Measurements from ENCODE around the gene ITLN1. TPM values are rescaled to one million over a fixed set of nuclear protein-coding genes. Genes with fewer than 3 reads are reported as not detected.

ITLN1 gene
- total RNA-seq, 2 donors from 2014 or later, result not detected

DNA sequence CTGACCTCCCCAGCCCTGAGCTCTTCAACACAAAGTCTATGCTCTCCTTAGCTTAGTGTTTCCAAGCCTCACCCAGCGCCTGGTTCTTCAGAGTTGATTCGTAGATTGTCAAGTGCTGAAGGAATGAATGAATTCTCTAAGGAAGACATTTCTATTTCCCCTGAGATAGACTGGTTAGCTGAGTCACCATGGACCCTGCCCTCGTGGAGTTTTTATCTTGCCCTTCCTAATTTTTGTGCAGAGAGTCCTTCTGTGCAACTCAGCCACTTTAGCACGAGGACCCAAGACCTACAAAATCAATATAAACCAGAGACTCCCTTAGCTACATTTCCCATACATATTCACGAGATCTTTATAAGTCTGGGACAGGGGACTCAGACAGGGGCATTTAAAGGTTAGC lies 19.6 kb downstream of the ITLN1 start:
- H3K9me3 Mint-ChIP-seq, result no peaks in the 10 kb centered on the region
- ATAC-seq, result no peak
- no peak overlapping the region for H3K27ac Mint-ChIP-seq
- no peaks in the 10 kb centered on the region for H3K36me3 Mint-ChIP-seq
- no peak for DNase-seq (ENCODE audit: low spot score in 2 of 2)

DNA sequence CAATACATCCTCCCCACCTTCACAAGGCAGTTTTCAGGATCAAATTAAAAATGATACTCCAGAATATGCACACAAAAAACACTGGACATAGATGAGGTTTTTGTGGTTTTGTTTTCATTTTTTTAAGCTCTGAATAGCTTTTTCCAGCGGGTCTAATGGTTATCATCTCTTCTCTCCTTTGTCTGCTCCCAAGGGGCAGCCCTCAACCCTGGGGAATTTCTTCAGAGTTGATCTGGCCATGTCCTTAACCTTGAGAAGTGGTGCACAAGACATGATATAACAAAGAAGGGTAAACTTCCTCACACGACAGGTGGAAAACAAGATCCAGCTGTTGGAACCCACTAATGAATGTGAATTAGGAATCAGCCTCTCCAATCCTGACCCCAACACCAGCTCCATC lies 20.8 kb downstream of the ITLN1 start:
- no peak for ATAC-seq
- H3K9me3 Mint-ChIP-seq, result no peaks in the 10 kb centered on the region
- no peak for DNase-seq (ENCODE audit: low spot score in 2 of 2)
- H3K27ac Mint-ChIP-seq, result peak overlapping the region in 1 of 2 donors; percentile 18
- H3K36me3 Mint-ChIP-seq, result no peaks in the 10 kb centered on the region

DNA sequence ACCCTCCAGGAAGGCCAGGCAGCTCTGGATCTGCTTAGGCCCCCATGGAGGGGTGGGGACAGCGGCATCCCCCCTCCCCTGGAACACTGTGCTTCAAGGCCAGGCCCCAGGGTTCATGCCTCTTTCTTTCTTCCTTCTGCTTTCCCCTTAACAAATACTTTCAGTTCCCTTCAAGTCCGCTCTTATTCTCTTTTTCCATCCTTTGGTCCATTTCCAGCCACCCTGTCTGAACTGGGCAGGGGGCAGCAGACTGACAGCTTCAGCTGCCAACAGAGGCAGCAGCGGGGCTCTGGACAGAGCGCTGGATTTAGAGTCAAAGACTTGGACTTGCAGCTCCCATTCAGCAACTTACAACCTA lies 21.2 kb downstream of the ITLN1 start:
- Mint-ChIP-seq H3K27ac (peak overlapping the region; percentile 18 to 38), H3K36me3 (no peaks in the 10 kb centered on the region), H3K9me3 (no peaks in the 10 kb centered on the region)
- DNase-seq (ENCODE audit: low spot score in 2 of 2) (no peak), ATAC-seq (no peak)

DNA sequence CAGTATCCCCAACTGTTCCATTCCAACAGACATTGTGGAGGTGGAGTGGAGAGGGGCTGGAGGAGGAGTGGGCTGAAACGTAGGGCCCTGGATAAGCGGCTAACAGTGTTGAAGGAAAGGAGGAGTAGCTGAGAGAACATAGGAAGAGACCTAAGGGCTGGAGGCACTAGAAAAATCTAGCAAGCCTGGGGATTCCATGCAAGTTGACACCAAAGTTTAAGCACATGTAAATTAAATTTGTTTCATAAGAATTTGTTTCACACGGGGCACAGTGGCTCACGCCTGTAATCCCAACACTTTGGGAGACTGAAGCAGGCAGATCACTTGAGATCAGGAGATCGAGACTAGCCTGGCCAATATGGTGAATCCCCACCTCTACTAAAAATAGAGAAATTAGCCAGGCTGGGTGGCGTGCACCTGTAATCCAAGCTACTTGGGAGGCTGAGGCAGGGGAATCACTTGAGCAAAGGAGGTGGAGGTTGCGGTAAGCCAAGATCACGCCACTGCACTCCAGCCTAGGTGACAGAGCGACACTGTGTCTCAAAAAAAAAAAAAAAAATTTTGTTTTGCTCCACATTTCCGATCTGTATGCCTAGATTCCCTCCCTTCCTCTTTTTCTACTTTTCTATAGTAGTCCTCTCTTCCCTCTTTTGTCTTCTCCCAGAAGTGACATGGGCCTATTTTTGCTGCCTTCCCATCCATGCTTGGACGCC lies 21.8 kb downstream of the ITLN1 start:
- no peaks in the 10 kb centered on the region for H3K36me3 Mint-ChIP-seq
- DNase-seq (ENCODE audit: low spot score in 2 of 2), result no peak
- H3K27ac Mint-ChIP-seq, result peak overlapping the region; percentile 18 to 38
- no peak for ATAC-seq
- H3K9me3 Mint-ChIP-seq, result no peaks in the 10 kb centered on the region

DNA sequence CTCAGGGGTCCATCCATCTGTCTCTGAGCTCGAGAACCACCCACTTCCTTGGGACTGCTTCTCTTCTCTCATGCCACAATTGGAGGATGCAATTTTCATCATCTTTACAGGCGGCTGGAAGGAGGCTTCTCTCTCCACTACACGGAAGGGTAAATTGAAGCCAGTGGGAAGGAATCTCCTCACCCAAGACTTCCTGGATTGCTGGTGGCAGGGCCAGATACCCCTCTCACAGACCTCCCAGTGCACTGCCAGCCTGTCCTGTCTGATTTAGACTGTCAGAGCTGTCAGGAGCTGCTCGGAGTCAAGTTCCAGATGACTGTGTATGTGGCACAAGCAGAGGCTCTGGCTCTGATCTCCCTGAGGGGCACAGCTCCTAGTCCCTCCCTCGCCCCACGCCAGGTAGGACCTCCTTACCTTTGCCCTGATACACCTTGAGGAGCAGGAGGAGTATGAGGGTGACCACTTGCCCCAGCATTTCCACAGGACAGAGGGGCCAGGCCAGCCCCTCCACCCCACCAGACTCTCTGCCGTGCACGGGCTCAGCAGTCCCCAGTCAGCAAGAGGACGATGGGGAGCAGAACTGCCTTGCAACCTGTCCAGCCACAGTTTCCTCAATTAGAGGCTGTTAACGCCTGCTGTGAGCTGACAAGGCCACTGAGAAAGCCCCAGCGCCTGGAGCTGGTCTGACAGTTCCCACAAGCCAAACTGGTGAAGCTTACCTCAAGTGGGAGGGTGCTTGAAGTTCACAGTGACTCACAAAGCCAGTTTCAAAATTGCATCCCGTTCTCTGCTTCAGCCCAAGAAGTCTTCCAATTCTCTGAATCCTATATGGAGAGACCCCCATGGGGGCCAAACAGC lies 22.5 kb downstream of the ITLN1 start, which contains the start of gene CD244:
Gene CD244 (minus strand): TSS at position 685 of the 858 bp plus-strand sequence. CDS start 210 bp downstream, at position 475.
- Mint-ChIP-seq H3K27ac (peak within 1 kb of the TSS; percentile 18 to 38), H3K36me3 (no peaks in the 10 kb centered on the region), H3K9me3 (no peaks in the 10 kb centered on the region)
- peak; percentile 95 to 98 for ATAC-seq
- peak; percentile 51 to 66 for DNase-seq (ENCODE audit: low spot score in 2 of 2)

DNA sequence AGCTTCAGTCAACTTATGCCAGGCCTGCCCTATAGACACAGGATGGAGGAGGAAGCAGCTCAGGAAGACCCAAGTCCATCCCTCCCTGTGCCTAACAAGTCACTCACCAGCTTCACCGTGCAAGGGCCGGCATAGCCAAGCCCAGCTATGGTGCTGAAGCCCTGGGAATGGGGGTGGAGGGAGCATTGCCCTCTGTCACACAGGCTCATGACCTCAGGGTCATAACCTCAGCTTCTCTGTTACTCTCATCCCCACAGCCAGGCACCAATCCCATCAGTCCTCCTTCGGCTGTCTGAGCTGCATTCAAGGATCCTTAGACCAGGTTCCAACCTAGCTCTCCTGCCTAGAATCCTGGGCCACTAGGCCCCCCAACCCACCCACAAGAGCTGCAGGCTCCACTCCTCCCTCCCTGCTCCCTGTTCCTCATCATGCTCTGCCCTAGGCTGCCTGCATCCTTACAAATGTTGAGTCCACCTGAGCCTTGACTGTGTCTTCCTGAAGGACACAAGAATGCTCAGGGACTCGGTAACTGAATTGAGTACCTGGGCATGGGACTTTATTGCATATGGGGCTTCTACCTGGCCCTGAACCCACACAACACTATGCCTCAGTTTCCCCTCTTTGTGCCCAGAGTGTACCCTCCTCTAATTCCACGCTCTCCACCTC lies 24.0 kb downstream of the ITLN1 start:
- DNase-seq (ENCODE audit: low spot score in 2 of 2), result no peak
- H3K36me3 Mint-ChIP-seq, result no peaks in the 10 kb centered on the region
- H3K9me3 Mint-ChIP-seq, result no peaks in the 10 kb centered on the region
- no peak for ATAC-seq
- peak overlapping the region in 1 of 2 donors; percentile 37 for H3K27ac Mint-ChIP-seq

DNA sequence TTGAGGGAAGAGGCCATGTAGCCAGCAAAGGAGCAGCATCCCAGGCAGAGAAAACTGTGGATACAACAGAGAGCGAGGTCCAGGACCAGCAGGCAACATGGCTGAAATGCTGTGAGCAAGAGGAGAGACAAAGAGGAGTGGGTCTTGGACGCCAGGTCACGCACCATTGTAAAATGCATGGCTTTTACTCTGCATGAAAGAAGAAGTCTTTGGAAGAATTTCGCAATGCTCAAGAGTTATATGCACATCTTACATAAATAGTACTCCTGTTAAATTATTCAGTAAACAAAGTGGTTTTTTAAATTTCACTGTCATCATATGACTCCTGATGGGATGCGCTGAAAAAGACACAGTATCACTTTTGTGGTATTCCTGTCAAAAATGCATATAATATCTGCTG lies 25.8 kb downstream of the ITLN1 start:
- no peaks in the 10 kb centered on the region for H3K36me3 Mint-ChIP-seq
- no peak for DNase-seq (ENCODE audit: low spot score in 2 of 2)
- no peak for ATAC-seq
- no peaks in the 10 kb centered on the region for H3K9me3 Mint-ChIP-seq
- no peak overlapping the region for H3K27ac Mint-ChIP-seq

DNA sequence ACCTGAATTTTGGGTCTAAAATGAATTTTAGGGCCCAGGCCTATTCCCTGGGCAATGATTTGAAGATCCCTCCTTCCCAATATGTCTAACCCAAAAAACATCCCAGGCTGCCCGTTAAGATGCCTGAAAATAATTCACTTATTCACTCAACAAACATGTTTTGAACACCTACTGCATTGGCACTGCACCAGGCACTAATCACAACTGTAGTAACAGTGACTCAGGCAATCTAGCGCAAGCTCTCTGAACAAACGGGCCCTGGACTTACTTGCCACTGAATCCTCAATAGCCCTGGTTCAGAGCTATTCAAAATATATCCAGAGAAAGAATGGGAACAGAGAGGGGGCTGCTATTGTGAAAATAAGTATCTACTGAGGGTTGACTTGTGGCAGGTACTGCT lies 26.5 kb downstream of the ITLN1 start:
- no peak overlapping the region for H3K27ac Mint-ChIP-seq
- ATAC-seq (no peak), DNase-seq (ENCODE audit: low spot score in 2 of 2) (no peak)
- no peaks in the 10 kb centered on the region for H3K36me3 Mint-ChIP-seq
- no peaks in the 10 kb centered on the region for H3K9me3 Mint-ChIP-seq

DNA sequence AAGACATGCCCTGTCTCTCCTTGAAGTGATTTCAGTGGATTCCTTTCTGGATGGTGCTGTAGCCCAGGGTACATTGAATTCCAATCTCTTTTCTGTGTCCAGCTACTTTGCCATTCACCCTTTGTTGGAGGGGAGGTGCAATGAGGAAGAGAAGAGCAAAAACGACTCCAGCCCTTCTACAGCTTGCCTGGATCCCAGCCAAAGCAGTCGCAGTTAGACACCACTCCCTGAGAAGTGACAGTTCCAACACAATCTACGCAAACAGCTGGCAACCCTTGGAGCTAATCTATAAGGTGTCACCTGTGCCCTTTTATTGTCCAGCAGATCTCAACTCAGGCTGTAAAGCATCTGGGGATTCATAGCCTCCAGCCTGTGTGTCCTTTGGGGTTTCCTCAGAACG lies 26.9 kb downstream of the ITLN1 start:
- DNase-seq (ENCODE audit: low spot score in 2 of 2), result no peak
- ATAC-seq, result no peak
- Mint-ChIP-seq H3K27ac (no peak overlapping the region), H3K36me3 (no peaks in the 10 kb centered on the region), H3K9me3 (no peaks in the 10 kb centered on the region)

DNA sequence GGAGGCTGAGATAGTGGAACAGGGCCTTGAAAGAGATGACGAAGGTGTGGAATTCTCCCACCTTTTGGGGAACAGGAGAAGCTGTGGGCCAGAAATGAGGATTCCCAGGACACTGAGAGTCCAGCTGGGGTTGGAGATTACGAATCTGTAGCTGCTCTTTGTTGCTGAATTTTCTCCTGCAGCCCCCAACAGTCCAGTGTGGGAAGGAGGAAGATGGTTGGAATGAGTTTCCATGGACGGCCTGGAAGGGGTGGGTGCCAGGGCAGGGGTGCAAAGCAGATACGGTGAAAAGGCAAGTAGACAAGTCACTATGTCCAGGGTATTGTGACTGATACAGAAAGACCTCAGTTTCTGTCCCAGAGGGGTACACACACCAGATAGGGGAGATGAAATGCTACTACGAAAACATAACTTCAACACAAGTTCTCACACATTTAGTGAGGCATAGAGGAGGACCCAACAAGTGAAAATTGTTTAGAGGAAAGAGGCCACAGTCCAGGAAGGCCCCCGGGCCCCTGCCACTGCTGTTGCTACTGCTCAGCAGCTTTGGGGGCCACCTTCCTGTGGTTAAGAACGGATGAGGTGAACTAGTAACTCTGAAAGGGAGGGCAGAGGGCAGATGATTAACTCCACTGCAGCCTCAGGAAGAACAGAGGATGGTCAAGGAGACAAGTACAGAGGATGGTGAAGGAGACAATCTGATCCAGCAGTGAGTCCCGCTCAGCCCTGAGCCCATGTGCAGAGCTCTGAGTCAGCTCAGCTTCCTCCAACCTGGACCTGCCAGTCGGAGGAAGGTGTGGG lies 29.6 kb downstream of the ITLN1 start:
- ATAC-seq, result peak in 1 of 2 donors; percentile 41
- DNase-seq (ENCODE audit: low spot score in 2 of 2), result no peak
- H3K9me3 Mint-ChIP-seq, result no peaks in the 10 kb centered on the region
- no peak overlapping the region for H3K27ac Mint-ChIP-seq
- no peaks in the 10 kb centered on the region for H3K36me3 Mint-ChIP-seq

DNA sequence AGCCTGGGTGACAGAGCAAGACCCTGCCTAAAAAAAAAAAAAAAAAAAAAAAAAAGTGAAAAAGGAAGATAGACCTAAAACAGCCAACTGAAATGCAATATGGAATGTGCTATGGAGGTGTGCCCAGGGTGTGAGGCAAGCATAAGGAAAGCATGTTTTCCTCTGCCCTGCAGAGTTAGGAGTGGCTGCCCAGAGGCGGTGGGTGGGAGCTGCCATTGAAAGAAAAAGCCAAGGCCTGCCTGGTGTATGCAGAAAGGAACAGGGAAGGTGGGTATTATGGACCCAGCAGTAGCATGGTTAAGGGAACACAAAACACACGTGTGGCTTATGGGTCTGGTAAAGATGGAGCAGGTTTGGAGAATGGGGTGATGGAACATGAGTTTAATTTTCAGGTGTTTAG lies 31.2 kb downstream of the ITLN1 start:
- ATAC-seq (no peak), DNase-seq (ENCODE audit: low spot score in 2 of 2) (no peak)
- no peaks in the 10 kb centered on the region for H3K36me3 Mint-ChIP-seq
- H3K9me3 Mint-ChIP-seq, result no peaks in the 10 kb centered on the region
- H3K27ac Mint-ChIP-seq, result no peak overlapping the region

DNA sequence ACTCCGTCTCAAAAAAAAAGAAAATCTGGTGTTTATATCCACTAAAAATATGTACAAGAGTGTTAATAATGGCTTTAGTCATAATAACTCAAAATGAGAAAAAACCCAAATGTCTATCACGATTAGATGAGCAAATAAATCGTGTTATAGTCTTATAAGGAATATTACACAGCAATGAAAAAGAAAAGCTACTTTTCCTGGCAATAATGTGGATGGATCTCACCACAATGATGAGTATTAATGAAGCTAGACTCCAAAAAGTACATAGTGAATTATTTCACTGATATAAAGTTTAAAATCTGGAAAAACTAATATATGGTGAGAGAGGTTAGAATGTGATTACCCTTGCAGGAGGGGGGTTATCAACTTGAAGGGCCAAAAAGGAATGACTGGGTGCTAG lies 32.0 kb downstream of the ITLN1 start:
- no peak overlapping the region for H3K27ac Mint-ChIP-seq
- DNase-seq (ENCODE audit: low spot score in 2 of 2), result no peak
- H3K9me3 Mint-ChIP-seq, result peaks cover 0 to 3% of the 10 kb centered on the region in 2 donors
- ATAC-seq, result no peak
- no peaks in the 10 kb centered on the region for H3K36me3 Mint-ChIP-seq

DNA sequence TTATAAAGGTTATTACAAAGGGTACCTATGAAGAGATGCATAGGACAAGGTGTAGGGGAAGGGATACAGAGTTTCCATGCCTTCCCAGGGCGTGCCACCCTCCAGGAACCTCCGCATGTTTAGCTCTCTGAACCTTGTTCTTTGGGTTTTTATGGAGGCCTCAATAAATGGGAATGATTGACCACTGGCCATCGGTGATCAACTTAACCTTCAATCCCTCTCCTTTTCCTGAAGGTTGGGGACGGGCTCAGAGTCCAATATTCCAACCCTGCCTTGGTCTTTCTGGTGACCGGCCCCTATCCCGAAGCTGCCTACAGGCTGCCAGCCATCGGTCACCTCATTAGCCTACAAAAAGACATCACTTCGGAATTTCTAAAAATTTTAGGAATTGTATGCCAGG lies 34.0 kb downstream of the ITLN1 start:
- Mint-ChIP-seq H3K9me3 (peaks cover 0 to 4% of the 10 kb centered on the region in 2 donors), H3K27ac (no peak overlapping the region), H3K36me3 (no peaks in the 10 kb centered on the region)
- ATAC-seq (no peak), DNase-seq (ENCODE audit: low spot score in 2 of 2) (no peak)

DNA sequence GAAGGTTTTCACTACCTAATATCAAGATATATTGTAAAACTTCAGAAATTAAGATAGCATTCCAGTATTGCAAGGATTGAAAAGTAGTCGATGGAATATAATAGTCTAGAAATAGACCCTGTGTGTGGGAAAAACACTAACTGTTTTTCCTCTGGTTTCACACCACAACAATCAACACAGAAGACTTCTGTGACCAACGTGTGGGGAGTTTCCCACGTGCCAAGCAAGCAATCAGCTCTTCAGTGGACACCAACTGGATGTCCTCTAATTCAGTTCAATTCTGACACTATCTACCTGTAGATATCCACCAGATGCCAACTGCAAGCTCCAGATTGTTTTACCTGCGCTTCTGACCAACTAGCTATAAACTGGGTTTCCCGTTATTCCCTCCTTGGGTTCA lies 34.4 kb downstream of the ITLN1 start:
- H3K36me3 Mint-ChIP-seq, result peaks cover 0 to under 1% of the 10 kb centered on the region in 2 donors
- H3K27ac Mint-ChIP-seq, result no peak overlapping the region
- H3K9me3 Mint-ChIP-seq, result peaks cover 0 to 4% of the 10 kb centered on the region in 2 donors
- DNase-seq (ENCODE audit: low spot score in 2 of 2) (no peak), ATAC-seq (no peak)

DNA sequence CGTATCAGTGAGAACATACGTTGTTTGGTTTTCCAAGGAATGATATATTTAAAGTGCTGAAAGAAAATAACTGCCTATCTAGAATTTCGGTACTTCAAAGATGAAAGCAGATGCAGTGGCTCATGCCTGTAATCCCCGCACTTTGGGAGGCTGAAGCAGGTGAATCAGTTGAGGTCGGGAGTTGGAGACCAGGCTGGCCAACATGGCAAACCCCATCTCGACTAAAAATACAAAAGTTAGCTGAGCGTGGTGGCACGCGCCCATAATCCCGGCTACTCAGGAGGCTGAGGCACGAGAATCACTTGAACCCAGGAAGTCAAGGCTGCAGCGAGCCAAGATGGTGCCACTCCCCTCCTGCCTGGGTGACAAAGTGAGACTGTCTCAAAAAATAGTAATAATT lies 38.7 kb downstream of the ITLN1 start:
- Mint-ChIP-seq H3K27ac (no peak overlapping the region), H3K36me3 (peaks cover 0 to 7% of the 10 kb centered on the region in 2 donors), H3K9me3 (peaks cover 0 to 10% of the 10 kb centered on the region in 2 donors)
- ATAC-seq (no peak), DNase-seq (ENCODE audit: low spot score in 2 of 2) (no peak)

DNA sequence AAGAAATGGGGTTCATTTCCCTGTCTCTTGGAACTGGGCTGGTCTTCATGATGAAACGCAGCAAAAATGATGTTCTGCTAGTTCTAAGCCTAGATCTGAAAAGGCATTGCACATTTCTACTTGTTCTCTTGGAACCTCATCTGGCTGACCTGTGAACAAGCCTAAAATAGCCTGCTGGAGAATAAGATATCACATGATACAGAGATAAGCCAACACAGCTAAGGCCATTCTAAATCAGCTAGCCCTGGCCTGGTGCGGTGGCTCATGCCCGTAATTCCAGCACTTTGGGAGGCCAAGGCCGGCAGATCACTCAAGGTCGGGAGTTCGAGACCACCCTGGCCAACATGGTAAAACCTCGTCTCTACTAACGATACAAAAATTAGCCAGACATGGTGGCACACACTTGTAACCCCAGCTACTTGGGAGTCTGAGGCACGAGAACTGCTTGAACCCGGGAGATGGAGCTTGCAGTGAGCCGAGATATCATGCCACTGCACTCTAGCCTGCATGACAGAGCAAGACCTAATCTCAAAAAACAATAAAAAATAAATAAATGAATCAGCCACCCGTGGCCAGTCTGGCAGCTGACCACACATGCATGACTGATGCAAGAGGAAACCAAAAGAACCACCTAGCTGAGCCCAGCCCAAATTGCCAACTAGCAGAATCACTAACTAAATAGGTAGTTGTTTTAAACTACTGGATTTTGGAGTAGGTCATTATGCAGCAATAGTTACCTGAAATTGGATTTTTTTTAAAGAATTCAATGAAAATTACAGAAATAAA lies 40.3 kb downstream of the ITLN1 start:
- peaks cover 0 to 10% of the 10 kb centered on the region in 2 donors for H3K9me3 Mint-ChIP-seq
- no peak for ATAC-seq

More for the DNA sequence above, 40.3 kb downstream of the ITLN1 start:
- H3K27ac Mint-ChIP-seq, result no peak overlapping the region
- no peak for DNase-seq (ENCODE audit: low spot score in 2 of 2)
- H3K36me3 Mint-ChIP-seq, result peaks cover 0 to 7% of the 10 kb centered on the region in 2 donors

All from activated naive CD4-positive, alpha-beta T cell treated with anti-CD3 and anti-CD28 coated beads, Interleukin-2, amount 50 U/mL, for 72 hours (primary cell).